Keratinocyte (primary cell): ENCODE measurements around the gene ALOX5. TPM values are rescaled to one million over a fixed set of nuclear protein-coding genes. Genes with fewer than 3 reads are reported as not detected.

Experiments used
- DNase-seq: peaks from one replicate; pipeline ENCODE4 v3.0.0-alpha.2; 2011; ENCODE audit warnings: low read depth, missing footprints, low spot score
- FAIRE-seq: peaks from 2 replicates; lab custom pipeline; 2011; peaks lifted over from hg19 to GRCh38; lab: Jason Lieb, UNC
- H2AFZ ChIP-seq: 2 replicates; pipeline ENCODE4 v1.6.0; 2012; ENCODE audit warnings: low read length, control low read depth, inconsistent platforms; ENCODE audit not compliant: control insufficient read depth
- H3K27ac ChIP-seq: 2 replicates; pipeline ENCODE4 v1.5.1; 2011; ENCODE audit warnings: low read length; ENCODE audit not compliant: control insufficient read depth, insufficient read depth
- H3K27me3 ChIP-seq: 3 replicates; pipeline ENCODE4 v1.6.0; 2011; ENCODE audit warnings: low read length; ENCODE audit not compliant: control insufficient read depth, insufficient read depth; ENCODE audit errors: extremely low read depth
- H3K36me3 ChIP-seq, 2 experiments: 2 replicates in 1 of 2; 3 replicates in 1 of 2; pipeline ENCODE4 v1.5.1; 2011; ENCODE audit warnings: low read length in 2 of 2, mild to moderate bottlenecking in 1 of 2; ENCODE audit not compliant: control insufficient read depth in 2 of 2, insufficient read depth in 2 of 2; ENCODE audit errors: extremely low read depth in 1 of 2
- H3K4me1 ChIP-seq: 3 replicates; pipeline ENCODE4 v1.5.1; 2011; ENCODE audit warnings: low read length; ENCODE audit not compliant: control insufficient read depth, insufficient read depth; ENCODE audit errors: extremely low read depth
- H3K4me2 ChIP-seq: 3 replicates; pipeline ENCODE4 v1.6.0; 2011; ENCODE audit warnings: low read depth, low read length; ENCODE audit not compliant: control insufficient read depth, insufficient read depth; ENCODE audit errors: extremely low read depth
- H3K4me3 ChIP-seq, 3 experiments: fragments of 200-600 bp in 1 of 3; sonication (generic) in 1 of 3; 2 replicates in 2 of 3; 3 replicates in 1 of 3; pipeline ENCODE4 v1.5.1; 2011 to 2016; ENCODE audit warnings: low read length in 3 of 3, mild to moderate bottlenecking in 3 of 3, control low read depth in 2 of 3, inconsistent platforms in 1 of 3, low read depth in 1 of 3, mixed read lengths in 1 of 3, mixed run types in 1 of 3, moderate library complexity in 1 of 3; ENCODE audit not compliant: control insufficient read depth in 2 of 3, insufficient read depth in 2 of 3; ENCODE audit errors: extremely low read depth in 1 of 3
- H3K79me2 ChIP-seq: 2 replicates; pipeline ENCODE4 v1.6.0; 2012; ENCODE audit warnings: low read length; ENCODE audit not compliant: control insufficient read depth, insufficient read depth
- H3K9ac ChIP-seq: 3 replicates; pipeline ENCODE4 v1.6.0; 2011; ENCODE audit warnings: low read length; ENCODE audit not compliant: control insufficient read depth, insufficient read depth; ENCODE audit errors: extremely low read depth
- H3K9me1 ChIP-seq: 3 replicates; pipeline ENCODE4 v1.6.0; 2011; ENCODE audit warnings: low read length; ENCODE audit not compliant: control insufficient read depth, insufficient read depth; ENCODE audit errors: extremely low read depth
- H3K9me3 ChIP-seq: 2 replicates; pipeline ENCODE4 v1.5.1; 2012; ENCODE audit warnings: low read depth, low read length; ENCODE audit not compliant: control insufficient read depth
- H4K20me1 ChIP-seq: 3 replicates; pipeline ENCODE4 v1.6.0; 2011; ENCODE audit warnings: low read length; ENCODE audit not compliant: control insufficient read depth, insufficient read depth; ENCODE audit errors: extremely low read depth
- CTCF ChIP-seq, 3 experiments: IDR thresholded peaks in 1 of 3; conservative IDR thresholded peaks in 1 of 3; optimal IDR thresholded peaks in 1 of 3; 2 replicates in 2 of 3; 3 replicates in 1 of 3; pipeline versions ENCODE3 to v1.5.1; 2011; ENCODE audit warnings: low read length in 3 of 3, mild to moderate bottlenecking in 3 of 3, moderate library complexity in 2 of 3, control low read depth in 1 of 3, inconsistent platforms in 1 of 3; ENCODE audit not compliant: insufficient read depth in 2 of 3; ENCODE audit errors: extremely low read depth in 1 of 3
- EZH2 ChIP-seq: IDR thresholded peaks from one replicate; pipeline ENCODE4 v1.6.1; 2012; ENCODE audit warnings: inconsistent platforms, mild to moderate bottlenecking, low read length, moderate library complexity
- dilution Hi-C: fragments of 300-500 bp; cut with MboI; formaldehyde crosslinking; loops from one replicate; pipeline ENCODE4 v1.7.0; 2020; ENCODE audit warnings: low sequenced_read_pairs; ENCODE audit not compliant: extremely low pct_ligation_motif_present
- polyA plus RNA-seq, 5 experiments: library from polyadenylated mRNA; depleted of rRNA in 3 of 5; stranded (reverse) in 3 of 5; stranded (forward) in 1 of 5; unstranded in 1 of 5; fragments of >200 nt; gene quantifications; 1 replicate in 1 of 5; 2 replicates in 3 of 5; 3 replicates in 1 of 5; pipeline versions ENCODE4 v1.2.1 to v1.2.3, GENCODE V29; 2011 to 2012; ENCODE audit warnings: missing spikeins in 2 of 5, low read depth in 1 of 5, low replicate concordance in 1 of 5

Gene ALOX5
- polyA plus RNA-seq, 1 donor (not counting 4 experiments of a cell fraction or from before 2014, with no cell fraction given): not detected

DNA sequence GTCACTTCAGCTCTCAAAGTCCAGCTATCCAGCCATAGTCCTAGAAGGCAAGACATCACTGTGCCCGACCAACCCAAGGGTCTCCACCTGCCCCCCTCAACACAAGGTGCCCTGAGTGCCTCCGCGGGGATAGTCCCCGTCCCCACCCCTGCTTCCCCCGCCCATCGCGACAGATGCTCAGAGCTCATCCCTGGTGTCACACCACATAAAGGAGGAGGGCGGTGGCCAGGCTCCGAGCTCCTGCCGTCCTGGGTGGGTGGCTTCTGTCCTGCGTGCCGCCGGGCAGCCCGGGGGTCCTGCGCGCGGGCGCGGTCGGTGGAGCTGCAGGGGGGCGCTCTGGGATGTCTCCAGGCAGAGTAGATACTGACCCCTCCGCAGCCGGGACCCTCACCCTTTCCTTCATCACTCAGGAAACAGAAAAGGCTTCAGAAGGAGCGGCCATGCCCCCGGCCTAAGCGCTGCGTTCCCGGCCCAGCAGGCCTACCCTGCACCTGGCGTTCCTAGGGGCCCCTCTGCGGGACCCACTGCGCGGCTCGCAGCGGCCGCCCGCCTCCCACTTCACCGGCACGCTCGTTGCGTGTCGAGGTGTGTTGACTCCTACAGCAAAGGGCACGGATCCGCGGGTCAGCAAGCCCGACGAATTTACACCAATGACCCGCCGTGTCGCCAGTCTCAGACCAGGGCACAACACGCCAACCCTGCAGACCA lies 53.4 kb downstream of the ALOX5 start:
- no peak for FAIRE-seq
- Histone ChIP-seq H4K20me1 (no peaks in the 10 kb centered on the region), H3K4me2 (no peak overlapping the region), H3K27ac (no peak overlapping the region), H3K27me3 (peaks cover 28% of the 10 kb centered on the region), H3K4me3 (no peak overlapping the region), H3K9me1 (no peaks in the 10 kb centered on the region), H2AFZ (no peak overlapping the region), H3K9me3 (no peaks in the 10 kb centered on the region), H3K36me3 (no peaks in the 10 kb centered on the region), H3K4me1 (no peaks in the 10 kb centered on the region), H3K9ac (no peak overlapping the region), H3K79me2 (no peaks in the 10 kb centered on the region)
- no peak for DNase-seq
- dilution Hi-C loops: no loop called here
- TF ChIP-seq EZH2 (no peak), CTCF (optimal IDR thresholded peaks at IDR 0.05 in 1 of 3, IDR thresholded peaks at IDR 0.05 in 1 of 3, conservative IDR thresholded peaks at IDR 0.05 in 1 of 3; ENCODE audit: extremely low read depth in 1 of 3, insufficient read depth in 2 of 3, low read length in 3 of 3) (no peak)

DNA sequence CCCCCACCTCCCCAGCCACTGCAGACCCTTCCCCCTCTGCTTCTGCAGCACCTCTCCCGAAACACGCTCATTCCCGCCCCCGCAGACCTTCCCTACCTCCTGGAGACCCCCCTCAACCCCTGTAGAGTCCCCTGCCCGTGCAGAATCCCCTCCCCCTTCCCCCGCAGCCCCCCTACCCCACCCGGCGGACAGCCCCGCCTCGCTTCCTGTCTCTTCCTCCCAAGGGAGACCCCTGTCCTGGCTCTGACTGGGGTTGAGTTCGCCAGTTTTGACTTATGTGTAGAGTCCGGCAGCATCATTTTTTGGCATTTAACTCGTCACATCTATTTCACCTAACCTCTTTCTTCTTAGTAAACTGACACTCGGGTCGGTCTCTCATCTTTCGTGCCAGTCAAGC lies 54.0 kb downstream of the ALOX5 start:
- no peak overlapping the region for H2AFZ ChIP-seq
- DNase-seq (no peak), FAIRE-seq (no peak)

More for the DNA sequence above, 54.0 kb downstream of the ALOX5 start:
- Histone ChIP-seq H3K4me3 (no peak overlapping the region), H3K4me1 (no peaks in the 10 kb centered on the region), H3K36me3 (no peaks in the 10 kb centered on the region), H3K9ac (no peak overlapping the region), H4K20me1 (no peaks in the 10 kb centered on the region), H3K79me2 (no peaks in the 10 kb centered on the region), H3K4me2 (no peak overlapping the region), H3K9me1 (no peaks in the 10 kb centered on the region), H3K27me3 (peaks cover 28% of the 10 kb centered on the region), H3K27ac (no peak overlapping the region), H3K9me3 (no peaks in the 10 kb centered on the region)
- no peak for TF ChIP-seq EZH2
- no peak for TF ChIP-seq CTCF (optimal IDR thresholded peaks at IDR 0.05 in 1 of 3, IDR thresholded peaks at IDR 0.05 in 1 of 3, conservative IDR thresholded peaks at IDR 0.05 in 1 of 3; ENCODE audit: extremely low read depth in 1 of 3, insufficient read depth in 2 of 3, low read length in 3 of 3)
- dilution Hi-C loops: no loop called here
